Gastrocnemius medialis (tissue), 4 donors: ENCODE measurements around the gene MAP1LC3B2.

Source experiments
- POLR2A ChIP-seq, 2 donors: fragments of 450-650 bp; IDR thresholded peaks; one replicate each; pipeline ENCODE4 v1.6.1; 2017; ENCODE audit warnings: antibody characterized with exemption in 2 of 2, mild to moderate bottlenecking in 2 of 2, moderate library complexity in 2 of 2
- TF ChIP-seq, protein P1 (sequence below), 5 experiments: fragments of 450-650 bp in 3 of 5; fragments of 200-600 bp in 2 of 5; sonication (generic) in 2 of 5; IDR thresholded peaks in 4 of 5; conservative IDR thresholded peaks in 1 of 5; 1 replicate in 4 of 5; 2 replicates in 1 of 5; pipeline ENCODE4 v1.5.1; 2016 to 2019; ENCODE audit warnings: antibody characterized with exemption in 5 of 5, mild to moderate bottlenecking in 3 of 5, moderate library complexity in 3 of 5

GRCh38 chr12:116532986-116533342 is 26.2 kb upstream of the MAP1LC3B2 start:
- TF ChIP-seq, protein P1, sequence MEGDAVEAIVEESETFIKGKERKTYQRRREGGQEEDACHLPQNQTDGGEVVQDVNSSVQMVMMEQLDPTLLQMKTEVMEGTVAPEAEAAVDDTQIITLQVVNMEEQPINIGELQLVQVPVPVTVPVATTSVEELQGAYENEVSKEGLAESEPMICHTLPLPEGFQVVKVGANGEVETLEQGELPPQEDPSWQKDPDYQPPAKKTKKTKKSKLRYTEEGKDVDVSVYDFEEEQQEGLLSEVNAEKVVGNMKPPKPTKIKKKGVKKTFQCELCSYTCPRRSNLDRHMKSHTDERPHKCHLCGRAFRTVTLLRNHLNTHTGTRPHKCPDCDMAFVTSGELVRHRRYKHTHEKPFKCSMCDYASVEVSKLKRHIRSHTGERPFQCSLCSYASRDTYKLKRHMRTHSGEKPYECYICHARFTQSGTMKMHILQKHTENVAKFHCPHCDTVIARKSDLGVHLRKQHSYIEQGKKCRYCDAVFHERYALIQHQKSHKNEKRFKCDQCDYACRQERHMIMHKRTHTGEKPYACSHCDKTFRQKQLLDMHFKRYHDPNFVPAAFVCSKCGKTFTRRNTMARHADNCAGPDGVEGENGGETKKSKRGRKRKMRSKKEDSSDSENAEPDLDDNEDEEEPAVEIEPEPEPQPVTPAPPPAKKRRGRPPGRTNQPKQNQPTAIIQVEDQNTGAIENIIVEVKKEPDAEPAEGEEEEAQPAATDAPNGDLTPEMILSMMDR (IDR thresholded peaks at IDR 0.05 in 4 of 5, conservative IDR thresholded peaks at IDR 0.05 in 1 of 5): no peak
- TF ChIP-seq POLR2A (IDR thresholded peaks at IDR 0.05): no peak
